Osteocyte (in vitro differentiated cells): ENCODE results near the gene SPDYA. TPM values are rescaled to one million over a fixed set of nuclear protein-coding genes. Genes with fewer than 3 reads are reported as not detected.
A peak's percentile ranks its signal among the peaks of the same experiment; 100 is the strongest.

Experiments
- DNase-seq: peaks from one replicate; pipeline ENCODE4 v3.0.0; 2021; ENCODE audit warnings: mixed read lengths; ENCODE audit not compliant: unreplicated experiment; ENCODE audit errors: extremely low spot score
- H3K27ac Mint-ChIP-seq: one replicate; pipeline ENCODE4 v1.8.0; 2021; ENCODE audit warnings: mild to moderate bottlenecking, mixed read lengths; ENCODE audit not compliant: unreplicated experiment
- H3K27me3 Mint-ChIP-seq: one replicate; pipeline ENCODE4 v1.8.0; 2021; ENCODE audit warnings: mixed read lengths; ENCODE audit not compliant: unreplicated experiment
- H3K36me3 Mint-ChIP-seq: one replicate; pipeline ENCODE4 v1.8.0; 2021; ENCODE audit warnings: mixed read lengths; ENCODE audit not compliant: unreplicated experiment
- H3K4me1 Mint-ChIP-seq: one replicate; pipeline ENCODE4 v1.8.0; 2021; ENCODE audit warnings: mixed read lengths; ENCODE audit not compliant: unreplicated experiment
- H3K4me3 Mint-ChIP-seq: one replicate; pipeline ENCODE4 v1.8.0; 2021; ENCODE audit warnings: mild to moderate bottlenecking, moderate library complexity, mixed read lengths; ENCODE audit not compliant: unreplicated experiment
- H3K9me3 Mint-ChIP-seq: one replicate; pipeline ENCODE4 v1.8.0; 2021; ENCODE audit warnings: mixed read lengths; ENCODE audit not compliant: unreplicated experiment
- total RNA-seq: library from RNA; stranded (reverse); gene quantifications from 2 replicates; pipeline ENCODE4 v1.2.1, GENCODE V29; 2021
- TF ChIP-seq, protein P1 (sequence below): fragments of 200-600 bp; sonication (generic); IDR thresholded peaks from 2 replicates; pipeline ENCODE4 v1.5.0; 2021; ENCODE audit warnings: antibody characterized with exemption, mild to moderate bottlenecking, moderate library complexity

Gene SPDYA
- total RNA-seq, 1 donor from 2014 or later = 0.62 TPM

DNA sequence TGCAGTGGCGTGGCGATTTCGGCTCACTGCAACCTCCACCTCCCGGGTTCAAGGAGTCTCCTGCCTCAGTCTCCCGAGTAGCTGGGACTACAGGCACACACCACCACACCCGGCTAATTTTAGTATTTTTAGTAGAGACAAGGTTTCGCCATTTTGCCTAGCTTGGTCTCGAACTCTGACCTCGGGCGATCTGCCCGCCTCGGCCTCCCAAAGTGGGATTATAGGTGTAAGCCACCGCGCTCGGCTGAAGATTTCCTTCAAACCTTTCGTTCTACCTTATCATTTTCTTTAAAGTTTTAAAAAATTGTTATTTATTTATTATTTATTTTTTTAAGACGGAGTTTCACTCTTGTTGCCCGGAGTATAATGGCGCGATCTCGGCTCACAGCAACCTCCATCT lies 82.9 kb downstream of the SPDYA start:
- H3K9me3 Mint-ChIP-seq = no peaks in the 10 kb centered on the region
- H3K4me3 Mint-ChIP-seq = peak overlapping the region; percentile 62
- no peaks in the 10 kb centered on the region for H3K36me3 Mint-ChIP-seq
- H3K27ac Mint-ChIP-seq = peak overlapping the region; percentile 5
- TF ChIP-seq, protein P1, sequence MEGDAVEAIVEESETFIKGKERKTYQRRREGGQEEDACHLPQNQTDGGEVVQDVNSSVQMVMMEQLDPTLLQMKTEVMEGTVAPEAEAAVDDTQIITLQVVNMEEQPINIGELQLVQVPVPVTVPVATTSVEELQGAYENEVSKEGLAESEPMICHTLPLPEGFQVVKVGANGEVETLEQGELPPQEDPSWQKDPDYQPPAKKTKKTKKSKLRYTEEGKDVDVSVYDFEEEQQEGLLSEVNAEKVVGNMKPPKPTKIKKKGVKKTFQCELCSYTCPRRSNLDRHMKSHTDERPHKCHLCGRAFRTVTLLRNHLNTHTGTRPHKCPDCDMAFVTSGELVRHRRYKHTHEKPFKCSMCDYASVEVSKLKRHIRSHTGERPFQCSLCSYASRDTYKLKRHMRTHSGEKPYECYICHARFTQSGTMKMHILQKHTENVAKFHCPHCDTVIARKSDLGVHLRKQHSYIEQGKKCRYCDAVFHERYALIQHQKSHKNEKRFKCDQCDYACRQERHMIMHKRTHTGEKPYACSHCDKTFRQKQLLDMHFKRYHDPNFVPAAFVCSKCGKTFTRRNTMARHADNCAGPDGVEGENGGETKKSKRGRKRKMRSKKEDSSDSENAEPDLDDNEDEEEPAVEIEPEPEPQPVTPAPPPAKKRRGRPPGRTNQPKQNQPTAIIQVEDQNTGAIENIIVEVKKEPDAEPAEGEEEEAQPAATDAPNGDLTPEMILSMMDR = no peak
- DNase-seq = no peak
- peaks cover 7% of the 10 kb centered on the region for H3K27me3 Mint-ChIP-seq
- H3K4me1 Mint-ChIP-seq = peaks cover 29% of the 10 kb centered on the region

DNA sequence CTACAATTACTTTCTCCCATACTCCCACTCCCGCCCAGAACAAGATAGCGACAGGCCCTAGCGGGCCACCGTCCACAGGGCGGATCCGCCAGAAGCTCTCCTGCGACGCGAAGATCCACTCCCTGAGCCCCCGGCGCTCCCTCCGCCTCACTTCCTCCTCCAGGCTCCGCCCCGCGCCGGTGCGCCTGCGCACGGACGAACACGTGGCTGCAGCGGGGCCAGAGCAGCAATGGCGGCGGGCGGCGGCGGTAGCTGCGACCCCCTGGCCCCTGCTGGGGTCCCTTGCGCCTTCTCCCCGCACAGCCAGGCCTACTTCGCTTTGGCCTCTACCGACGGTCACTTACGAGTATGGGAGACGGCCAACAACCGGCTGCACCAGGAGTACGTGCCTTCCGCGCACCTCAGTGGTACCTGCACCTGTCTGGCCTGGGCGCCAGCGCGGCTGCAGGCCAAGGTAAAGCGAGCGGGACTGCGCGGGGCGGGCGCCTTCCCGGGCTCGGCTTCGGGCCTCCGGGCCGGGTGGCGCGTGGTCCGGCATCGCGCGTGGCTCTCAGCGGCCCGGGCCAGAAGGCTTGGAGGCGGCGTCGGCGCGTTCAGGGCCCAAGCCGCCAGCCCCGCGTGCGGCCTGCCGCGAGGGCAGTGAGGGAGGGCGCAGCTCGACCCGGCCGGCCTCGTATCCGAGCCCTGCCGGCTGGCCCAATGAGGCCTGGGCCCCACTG lies 84.0 kb downstream of the SPDYA start, which contains the start of gene WDR43:
WDR43 (plus strand) TSS at position 198 of the 719 bp plus-strand sequence; CDS start at position 230, 32 bp downstream.
- Mint-ChIP-seq H3K4me3 (peak within 1 kb of the TSS; percentile 92), H3K9me3 (no peaks in the 10 kb centered on the region), H3K27me3 (peaks cover 2% of the 10 kb centered on the region), H3K36me3 (no peaks in the 10 kb centered on the region), H3K4me1 (peaks cover 36% of the 10 kb centered on the region), H3K27ac (peak within 1 kb of the TSS; percentile 88)
- TF ChIP-seq, protein P1 = no peak
- DNase-seq = peak; percentile 100

GRCh38 chr2:28895189-28895893 lies 84.7 kb downstream of the SPDYA start:
- TF ChIP-seq, protein P1 = no peak
- no peaks in the 10 kb centered on the region for H3K27me3 Mint-ChIP-seq
- DNase-seq = no peak
- peaks cover 37% of the 10 kb centered on the region for H3K4me1 Mint-ChIP-seq
- H3K9me3 Mint-ChIP-seq = no peaks in the 10 kb centered on the region
- no peaks in the 10 kb centered on the region for H3K36me3 Mint-ChIP-seq
- peak overlapping the region; percentile 92 for H3K4me3 Mint-ChIP-seq
- H3K27ac Mint-ChIP-seq = peak overlapping the region; percentile 85

DNA sequence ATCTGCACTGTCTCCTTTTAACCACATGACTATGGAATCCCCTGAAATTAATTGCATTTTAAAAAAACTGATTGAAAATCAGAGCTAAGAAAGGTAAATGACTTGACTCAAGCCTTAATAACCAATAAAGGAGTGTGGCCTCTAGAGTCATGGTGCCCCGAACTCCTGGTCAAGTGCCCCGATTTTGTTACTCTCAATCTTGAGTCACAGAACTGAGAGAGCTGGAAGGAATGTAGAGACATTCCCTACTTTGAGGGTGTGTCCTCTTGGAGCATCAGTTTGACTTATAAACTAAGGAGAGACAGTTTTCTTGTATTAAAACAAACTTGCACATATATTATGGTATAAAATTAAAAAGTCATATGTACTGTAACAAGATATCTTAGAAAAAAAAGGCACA lies 86.3 kb downstream of the SPDYA start:
- Mint-ChIP-seq H3K27ac (no peak overlapping the region), H3K4me1 (peaks cover 48% of the 10 kb centered on the region), H3K9me3 (no peaks in the 10 kb centered on the region), H3K4me3 (peak overlapping the region; percentile 38), H3K36me3 (no peaks in the 10 kb centered on the region), H3K27me3 (no peaks in the 10 kb centered on the region)
- TF ChIP-seq, protein P1 = no peak
- DNase-seq = no peak

- no peak overlapping the region for H3K27ac Mint-ChIP-seq
- no peak for DNase-seq
- H3K4me3 Mint-ChIP-seq = no peak overlapping the region
- TF ChIP-seq, protein P1 = no peak
- no peaks in the 10 kb centered on the region for H3K27me3 Mint-ChIP-seq
- H3K4me1 Mint-ChIP-seq = peaks cover 51% of the 10 kb centered on the region
- H3K36me3 Mint-ChIP-seq = peaks cover 6% of the 10 kb centered on the region
- no peaks in the 10 kb centered on the region for H3K9me3 Mint-ChIP-seq
Measured at GRCh38 chr2:28898048-28898447, 87.4 kb downstream of the SPDYA start.
